H1 (cell line): ENCODE results near the gene TRAF6.

Experiments
- BCL11A ChIP-seq, 2 experiments: IDR thresholded peaks; one replicate each; pipeline ENCODE4 v1.6.1; 2011; ENCODE audit warnings: low read depth in 2 of 2, low read length in 2 of 2, mild to moderate bottlenecking in 2 of 2
- CTCF ChIP-seq, 3 experiments: IDR thresholded peaks; 1 replicate in 2 of 3; 2 replicates in 1 of 3; pipeline versions ENCODE4 v1.5.1 to v1.6.1; 2011; ENCODE audit warnings: low read length in 3 of 3, mild to moderate bottlenecking in 3 of 3, inconsistent platforms in 2 of 3, low read depth in 1 of 3, moderate library complexity in 1 of 3; ENCODE audit not compliant: insufficient read depth in 1 of 3; ENCODE audit errors: control extremely low read depth in 1 of 3
- EP300 ChIP-seq, 2 experiments: IDR thresholded peaks; 1 replicate in 1 of 2; 2 replicates in 1 of 2; pipeline ENCODE4 v1.6.1; 2011 to 2012; ENCODE audit warnings: low read depth in 2 of 2, low read length in 2 of 2, mild to moderate bottlenecking in 2 of 2, borderline replicate concordance in 1 of 2, inconsistent platforms in 1 of 2, moderate library complexity in 1 of 2
- HDAC6 ChIP-seq: IDR thresholded peaks from one replicate; pipeline ENCODE4 v1.7.1; 2012; ENCODE audit warnings: low read depth, mild to moderate bottlenecking, inconsistent platforms, low read length, moderate library complexity
- POLR2A ChIP-seq, 2 experiments: IDR thresholded peaks; 1 replicate in 1 of 2; 2 replicates in 1 of 2; pipeline ENCODE4 v1.6.1; 2011; ENCODE audit warnings: low read depth in 2 of 2, low read length in 2 of 2, mild to moderate bottlenecking in 2 of 2; ENCODE audit errors: control extremely low read depth in 1 of 2
- SIX5 ChIP-seq: IDR thresholded peaks from 2 replicates; pipeline ENCODE4 v1.6.1; 2011; ENCODE audit warnings: mild to moderate bottlenecking, low read depth, low read length

DNA sequence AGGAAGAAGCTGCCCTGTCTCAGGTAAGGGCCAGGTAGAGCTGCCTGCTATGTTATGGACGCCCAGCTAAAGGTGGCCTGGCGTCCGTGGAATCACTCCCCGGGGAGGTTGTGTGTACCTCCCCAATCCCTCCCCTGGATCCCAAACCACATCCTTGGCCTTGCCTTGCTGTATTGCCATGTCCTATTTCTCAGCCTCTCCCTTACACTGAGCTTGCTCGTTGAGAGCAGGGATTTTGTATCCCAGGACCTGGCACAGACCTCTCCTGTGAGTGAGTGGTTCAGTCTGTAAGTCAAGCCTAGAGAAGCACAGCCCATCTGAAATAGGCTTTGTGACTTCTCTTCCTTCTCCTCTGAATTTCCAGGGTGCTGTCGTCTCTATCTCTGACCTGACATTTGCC is 53.9 kb downstream of the TRAF6 start:
- TF ChIP-seq EP300 (IDR thresholded peaks at IDR 0.05; ENCODE audit: borderline replicate concordance in 1 of 2, low read depth in 2 of 2, low read length in 2 of 2): no peak
- TF ChIP-seq CTCF (IDR thresholded peaks at IDR 0.05; ENCODE audit: control extremely low read depth in 1 of 3, insufficient read depth in 1 of 3, low read depth in 1 of 3, low read length in 3 of 3): no peak
- TF ChIP-seq HDAC6: no peak
- TF ChIP-seq SIX5: no peak
- no peak for TF ChIP-seq POLR2A (IDR thresholded peaks at IDR 0.05; ENCODE audit: control extremely low read depth in 1 of 2, low read depth in 2 of 2, low read length in 2 of 2)
- TF ChIP-seq BCL11A (IDR thresholded peaks at IDR 0.05; ENCODE audit: low read depth in 2 of 2, low read length in 2 of 2): no peak
